GM12872 (cell line): Measurements from ENCODE around the gene SUSD6.

ENCODE experiments used
- TF ChIP-seq, protein P1 (sequence below): IDR thresholded peaks from 3 replicates; pipeline ENCODE4 v1.5.1; 2011; ENCODE audit warnings: low read depth, mild to moderate bottlenecking, low read length, moderate library complexity; ENCODE audit not compliant: insufficient read depth

SUSD6 gene

DNA sequence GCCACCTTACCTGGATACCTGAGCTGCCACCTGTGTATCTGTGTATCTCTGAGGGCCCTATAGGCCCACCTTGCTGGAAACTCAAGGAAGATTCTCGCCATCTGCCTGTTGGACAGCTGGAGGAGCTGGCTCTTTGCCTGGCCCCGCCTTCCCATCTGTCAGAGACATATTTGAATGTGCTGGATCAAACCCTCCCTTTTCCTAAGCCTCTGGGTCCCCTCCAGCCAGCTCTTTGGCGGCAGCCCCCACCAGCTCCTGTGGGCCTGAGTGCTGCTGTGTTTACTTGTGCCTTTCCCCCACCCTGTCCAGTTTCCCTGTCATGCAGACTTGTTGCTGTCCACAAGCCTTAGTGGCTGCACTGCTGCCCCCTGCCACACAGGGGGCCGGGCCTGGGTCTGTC, 99.7 kb downstream of the SUSD6 start:
- TF ChIP-seq, protein P1, sequence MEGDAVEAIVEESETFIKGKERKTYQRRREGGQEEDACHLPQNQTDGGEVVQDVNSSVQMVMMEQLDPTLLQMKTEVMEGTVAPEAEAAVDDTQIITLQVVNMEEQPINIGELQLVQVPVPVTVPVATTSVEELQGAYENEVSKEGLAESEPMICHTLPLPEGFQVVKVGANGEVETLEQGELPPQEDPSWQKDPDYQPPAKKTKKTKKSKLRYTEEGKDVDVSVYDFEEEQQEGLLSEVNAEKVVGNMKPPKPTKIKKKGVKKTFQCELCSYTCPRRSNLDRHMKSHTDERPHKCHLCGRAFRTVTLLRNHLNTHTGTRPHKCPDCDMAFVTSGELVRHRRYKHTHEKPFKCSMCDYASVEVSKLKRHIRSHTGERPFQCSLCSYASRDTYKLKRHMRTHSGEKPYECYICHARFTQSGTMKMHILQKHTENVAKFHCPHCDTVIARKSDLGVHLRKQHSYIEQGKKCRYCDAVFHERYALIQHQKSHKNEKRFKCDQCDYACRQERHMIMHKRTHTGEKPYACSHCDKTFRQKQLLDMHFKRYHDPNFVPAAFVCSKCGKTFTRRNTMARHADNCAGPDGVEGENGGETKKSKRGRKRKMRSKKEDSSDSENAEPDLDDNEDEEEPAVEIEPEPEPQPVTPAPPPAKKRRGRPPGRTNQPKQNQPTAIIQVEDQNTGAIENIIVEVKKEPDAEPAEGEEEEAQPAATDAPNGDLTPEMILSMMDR, result no peak

DNA sequence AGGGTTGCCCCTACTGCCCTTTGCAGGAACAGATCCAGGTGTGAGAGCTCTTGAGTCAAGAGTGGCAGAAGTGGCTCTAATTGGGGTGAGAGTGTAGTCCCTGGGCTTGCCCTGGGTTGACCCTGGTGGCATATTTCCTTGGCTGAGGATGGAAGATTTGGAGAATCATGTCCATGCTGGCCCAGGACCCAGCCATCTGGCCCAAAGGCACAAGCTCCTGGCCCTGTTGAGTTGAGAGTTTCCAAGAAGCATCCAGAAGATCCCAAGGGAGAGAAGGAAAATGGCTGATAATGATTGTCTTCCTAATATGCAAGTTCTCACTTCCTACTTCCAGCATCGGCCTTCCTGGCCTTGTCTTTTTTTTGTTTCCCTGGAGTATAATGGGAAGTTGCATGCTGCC, 100.1 kb downstream of the SUSD6 start:
- TF ChIP-seq, protein P1, result no peak

DNA sequence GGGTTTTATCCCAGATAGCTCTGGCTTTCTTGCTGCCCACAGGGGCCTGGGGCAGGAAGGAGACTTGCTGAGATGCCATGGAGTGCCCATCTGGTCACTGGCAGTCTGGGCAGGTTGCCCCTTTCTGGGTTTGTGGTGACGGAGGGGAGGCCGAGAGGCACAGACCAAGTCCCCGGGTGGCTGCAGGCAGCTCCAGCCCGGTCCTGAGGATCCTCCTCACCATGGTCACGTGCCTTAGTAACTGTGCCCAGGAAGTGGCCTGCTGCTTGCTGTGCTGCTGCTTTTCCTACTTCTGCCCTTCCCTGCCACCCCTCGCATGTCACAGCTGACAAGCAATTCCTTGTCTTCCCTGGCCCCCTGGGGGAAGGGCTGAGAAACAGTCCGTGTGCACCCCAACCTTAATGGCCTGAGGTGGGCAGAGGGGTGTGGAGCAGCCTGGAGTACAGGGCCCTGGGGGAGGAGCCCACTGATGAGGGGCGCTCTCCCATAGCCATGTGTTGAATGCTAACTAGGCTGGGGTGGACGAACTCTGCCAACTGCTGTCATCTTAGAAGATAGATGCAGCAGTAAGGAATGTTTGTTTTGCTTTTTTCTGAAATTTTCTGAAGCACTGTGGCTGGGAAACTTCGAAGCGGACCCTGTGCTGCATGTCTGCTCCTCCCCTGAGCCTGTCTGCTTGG, 100.6 kb downstream of the SUSD6 start:
- TF ChIP-seq, protein P1, result no peak

DNA sequence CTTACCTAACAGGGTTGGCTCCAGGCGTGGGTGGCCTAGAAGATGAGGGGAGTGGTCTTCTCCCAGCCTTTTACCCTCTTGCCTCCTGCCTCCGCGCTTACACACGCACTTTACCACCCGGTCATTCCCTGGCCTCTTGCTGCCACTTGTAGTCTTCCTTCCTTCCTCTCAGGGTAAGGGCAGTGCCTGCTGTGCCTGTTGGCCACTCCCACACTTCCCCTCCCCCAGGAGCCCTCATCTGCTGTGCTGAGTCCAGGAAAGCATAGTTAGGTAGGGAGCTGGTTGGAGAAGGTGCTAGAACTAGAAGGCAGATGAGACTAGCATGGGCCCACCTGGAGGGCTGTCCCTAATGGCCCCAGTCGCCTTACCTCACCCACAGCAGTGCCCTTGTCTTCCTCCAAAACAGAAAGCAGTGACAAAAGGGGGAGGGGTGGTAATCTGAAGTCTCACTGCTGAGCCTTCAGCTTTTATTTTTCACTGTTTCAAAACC, 101.2 kb downstream of the SUSD6 start:
- TF ChIP-seq, protein P1, result no peak

DNA sequence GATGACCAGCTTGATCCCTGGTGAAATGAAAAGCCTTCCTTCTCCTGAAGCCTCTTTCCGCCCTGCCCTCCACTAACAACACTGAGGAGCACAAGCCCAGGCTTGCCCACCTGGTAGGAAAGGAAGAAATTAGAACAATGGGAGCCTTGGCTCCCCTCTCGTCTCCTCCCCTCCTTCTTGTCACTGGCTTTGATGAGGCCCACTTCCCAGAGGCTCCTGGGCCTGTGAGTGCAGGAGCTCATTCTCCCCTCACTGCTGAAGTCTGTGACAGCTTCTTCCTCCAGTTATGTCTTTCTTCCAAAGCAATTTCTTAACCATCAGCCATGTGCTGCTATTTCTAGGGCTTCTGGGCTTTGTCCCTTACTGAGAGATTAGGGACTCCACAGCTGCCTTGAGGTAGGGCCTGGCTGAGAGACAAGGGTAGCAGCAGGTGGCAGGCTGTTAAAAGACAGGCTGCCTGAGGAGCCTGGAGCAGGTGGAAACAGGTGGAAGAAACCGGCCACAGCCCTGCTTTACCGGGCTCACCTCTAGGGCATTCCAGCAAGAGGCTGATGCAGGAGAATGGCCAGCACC, 101.9 kb downstream of the SUSD6 start:
- TF ChIP-seq, protein P1, result no peak

DNA sequence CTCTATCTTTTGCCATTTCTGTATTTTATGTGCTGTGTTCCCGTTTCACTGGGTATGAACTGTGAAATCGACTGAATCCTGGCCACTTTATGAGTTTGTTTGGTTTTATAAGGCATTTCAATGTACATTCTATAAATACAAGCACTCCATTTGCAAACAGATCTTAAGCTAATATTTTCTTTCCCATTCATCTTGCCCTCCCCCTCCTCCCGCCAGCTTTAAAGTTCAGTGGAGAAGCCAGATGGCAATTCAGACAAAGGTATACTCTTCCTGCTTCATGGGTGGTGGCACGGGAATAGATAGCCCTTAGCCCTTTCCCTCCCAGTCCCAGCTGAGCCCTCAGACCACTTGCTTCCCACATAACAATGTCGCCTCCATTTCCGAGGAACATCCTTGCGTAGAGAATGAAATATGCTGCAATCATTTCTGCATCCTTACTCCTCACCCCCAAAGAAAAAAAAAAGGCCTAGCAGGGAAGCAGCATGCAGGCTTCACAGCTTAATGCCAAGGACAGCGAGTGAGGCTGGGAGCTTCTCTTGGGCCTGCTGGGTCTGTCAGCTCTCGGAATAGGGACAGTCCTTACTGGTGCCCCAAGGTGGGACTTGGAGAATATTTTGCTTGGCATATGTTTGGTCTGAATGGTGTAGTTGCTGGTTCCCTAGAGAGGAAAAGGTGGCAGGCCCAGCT, 102.7 kb downstream of the SUSD6 start:
- TF ChIP-seq, protein P1, result no peak

DNA sequence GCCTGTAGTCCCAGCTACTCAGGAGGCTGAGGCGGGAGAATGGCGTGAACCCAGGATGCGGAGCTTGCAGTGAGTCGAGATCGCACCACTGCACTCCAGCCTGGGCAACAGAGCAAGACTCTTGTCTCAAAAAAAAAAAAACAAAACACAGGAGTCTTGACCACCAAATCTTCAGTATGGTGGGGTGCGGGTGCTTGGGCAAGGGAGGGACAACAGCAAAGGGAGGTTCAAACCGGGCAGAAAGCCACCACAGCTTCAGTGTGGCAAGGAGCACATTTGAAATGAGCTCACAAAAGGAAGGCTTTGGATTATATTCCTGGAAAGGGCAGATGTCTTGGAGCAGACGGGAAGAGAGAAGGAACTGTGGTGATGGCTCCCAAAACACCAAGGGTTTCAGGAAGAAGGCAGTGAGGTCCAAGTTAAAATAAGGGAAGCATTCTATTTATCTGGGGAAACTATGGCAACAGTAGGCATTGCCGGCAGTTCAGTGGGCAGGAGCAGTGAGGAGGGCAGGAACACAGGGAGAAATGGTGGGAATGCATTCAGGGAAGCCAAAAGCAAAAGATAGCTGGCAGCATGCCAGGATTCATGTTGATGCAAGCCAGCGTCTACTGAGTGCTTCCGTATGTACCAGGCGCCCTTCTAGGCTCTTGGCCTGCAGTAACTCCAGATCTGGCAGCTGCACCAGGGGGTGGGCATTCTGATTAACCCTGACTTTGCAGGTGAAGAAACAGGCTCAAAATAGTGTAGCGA, 104.5 kb downstream of the SUSD6 start:
- TF ChIP-seq, protein P1, result no peak
